Common myeloid progenitor, CD34-positive (primary cell): ENCODE results near the gene GSG1L.
"Not testable (repeated sequence)": the region's sequence is repeated elsewhere in the genome, so short reads cannot be mapped to it uniquely, and the experiment has no call there.

Experiments used
- CTCF ChIA-PET: fragments of 350-600 bp; sonication (Branson Sonifier 250); formaldehyde crosslinking; loops from one replicate; lab custom pipeline; 2021; ENCODE audit warnings: antibody characterized with exemption; lab: Charles Lee
- POLR2A ChIA-PET: fragments of 350-600 bp; sonication (Branson Sonifier 250); formaldehyde crosslinking; loops from one replicate; lab custom pipeline; 2021; ENCODE audit warnings: antibody characterized with exemption; lab: Charles Lee
- DNase-seq, 3 donors: peaks; one replicate each; pipeline versions ENCODE4 v3.0.0 to v3.0.0-alpha.2; 2013
- H3K27ac ChIP-seq, 2 experiments: 1 replicate in 1 of 2; 2 replicates in 1 of 2; pipeline ENCODE4 v1.7.0; 2013; ENCODE audit warnings: inconsistent platforms in 2 of 2, low read length in 2 of 2, mild to moderate bottlenecking in 2 of 2, low read depth in 1 of 2, moderate library complexity in 1 of 2; ENCODE audit not compliant: severe bottlenecking in 2 of 2, insufficient read depth in 1 of 2, poor library complexity in 1 of 2
- H3K27me3 ChIP-seq, 5 experiments: replicated peaks in 2 of 5; 1 replicate in 3 of 5; 2 replicates in 2 of 5; pipeline versions ENCODE4 v1.6.1 to v1.7.0; 2013; ENCODE audit warnings: low read length in 4 of 5, mild to moderate bottlenecking in 2 of 5, moderate library complexity in 2 of 5, inconsistent platforms in 1 of 5; ENCODE audit not compliant: insufficient read depth in 5 of 5, control insufficient read depth in 4 of 5
- H3K36me3 ChIP-seq, 4 experiments: 1 replicate in 2 of 4; 2 replicates in 2 of 4; pipeline versions ENCODE4 v1.6.1 to v1.7.0; 2013; ENCODE audit warnings: low read length in 3 of 4, control low read depth in 1 of 4, mild to moderate bottlenecking in 1 of 4; ENCODE audit not compliant: control insufficient read depth in 4 of 4, insufficient read depth in 4 of 4
- H3K4me1 ChIP-seq, 4 experiments: 1 replicate in 3 of 4; 2 replicates in 1 of 4; pipeline versions ENCODE4 v1.6.1 to v1.7.1; 2013; ENCODE audit warnings: low read length in 3 of 4, mild to moderate bottlenecking in 3 of 4, control low read depth in 1 of 4, inconsistent platforms in 1 of 4, moderate library complexity in 1 of 4; ENCODE audit not compliant: control insufficient read depth in 4 of 4, insufficient read depth in 4 of 4; ENCODE audit errors: control extremely low read depth in 1 of 4
- H3K4me3 ChIP-seq, 7 experiments: 1 replicate in 4 of 7; 2 replicates in 3 of 7; pipeline versions ENCODE4 v1.5.1 to v1.7.0; 2013; ENCODE audit warnings: mild to moderate bottlenecking in 7 of 7, low read length in 6 of 7, moderate library complexity in 6 of 7, inconsistent platforms in 2 of 7, low read depth in 2 of 7, control low read depth in 1 of 7; ENCODE audit not compliant: insufficient read depth in 4 of 7, control insufficient read depth in 1 of 7; ENCODE audit errors: extremely low read depth in 1 of 7
- H3K9me3 ChIP-seq, 5 experiments: 1 replicate in 4 of 5; 2 replicates in 1 of 5; pipeline versions ENCODE4 v1.6.1 to v1.7.1; 2013; ENCODE audit warnings: low read length in 4 of 5, mild to moderate bottlenecking in 2 of 5, inconsistent platforms in 1 of 5, low read depth in 1 of 5, moderate library complexity in 1 of 5; ENCODE audit not compliant: control insufficient read depth in 4 of 5, insufficient read depth in 2 of 5; ENCODE audit errors: control extremely low read depth in 1 of 5
- WGBS: methylation state at CpG from one replicate; pipeline ENCODE4 v1.1.5; 2013; ENCODE audit not compliant: insufficient coverage; 5-methylcytosine and 5-hydroxymethylcytosine counted together

Gene GSG1L

GRCh38 chr16:27984121-27984520 lies 79.4 kb downstream of the GSG1L start:
- Histone ChIP-seq H3K27me3 (peaks cover 0 to 2% (median 0%) of the 10 kb centered on the region in 5 experiments), H3K4me1 (no peaks in the 10 kb centered on the region), H3K27ac (no peak overlapping the region), H3K4me3 (no peak overlapping the region), H3K36me3 (no peaks in the 10 kb centered on the region), H3K9me3 (peaks cover 0 to 4% (median 0%) of the 10 kb centered on the region in 5 experiments)
- CTCF ChIA-PET = no interaction called here
- POLR2A ChIA-PET = no interaction called here
- WGBS = 94% methylated on average over 7 of the region's 7 CpGs
- no peak for DNase-seq

GRCh38 chr16:27983244-27983643 lies 80.3 kb downstream of the GSG1L start:
- no peak overlapping the region for H3K27ac ChIP-seq
- peaks cover 0 to 2% (median 0%) of the 10 kb centered on the region in 5 experiments for H3K27me3 ChIP-seq
- POLR2A ChIA-PET = no interaction called here
- no peaks in the 10 kb centered on the region for H3K4me1 ChIP-seq
- no peak overlapping the region for H3K4me3 ChIP-seq
- WGBS = 100% methylated on average over 1 of the region's 2 CpGs
- H3K36me3 ChIP-seq = no peaks in the 10 kb centered on the region
- H3K9me3 ChIP-seq = peaks cover 0 to 4% (median 0%) of the 10 kb centered on the region in 5 experiments
- CTCF ChIA-PET = interaction anchor here (0.9 to 1.0 kb wide), 2 partner anchors 86 to 89 kb away, joined by 4 read pairs; no protein-coding TSS in a partner anchor
- no peak for DNase-seq

- POLR2A ChIA-PET = no interaction called here
- Histone ChIP-seq H3K27me3 (peaks cover 0 to 2% (median 0%) of the 10 kb centered on the region in 5 experiments), H3K36me3 (no peaks in the 10 kb centered on the region), H3K4me3 (no peak overlapping the region), H3K9me3 (peaks cover 0 to 4% (median 0%) of the 10 kb centered on the region in 5 experiments), H3K27ac (no peak overlapping the region), H3K4me1 (no peaks in the 10 kb centered on the region)
- 84% methylated on average over 2 of the region's 5 CpGs for WGBS
- DNase-seq = no peak
- CTCF ChIA-PET = interaction anchor here (1.0 kb wide), 1 partner anchor 87 kb away, joined by 4 read pairs; no protein-coding TSS in a partner anchor
Observed at GRCh38 chr16:27982184-27982583, 81.3 kb downstream of the GSG1L start.

GRCh38 chr16:27980919-27981700 lies 82.4 kb downstream of the GSG1L start:
- WGBS = 94% methylated on average over 3 of the region's 9 CpGs
- CTCF ChIA-PET = interaction anchor here (1.1 kb wide), 1 partner anchor 13 kb away, joined by 3 read pairs; no protein-coding TSS in a partner anchor
- Histone ChIP-seq H3K27me3 (peaks cover 0 to 2% (median 0%) of the 10 kb centered on the region in 5 experiments), H3K36me3 (no peaks in the 10 kb centered on the region), H3K4me1 (no peaks in the 10 kb centered on the region), H3K9me3 (peaks cover 0 to 4% (median 0%) of the 10 kb centered on the region in 5 experiments), H3K4me3 (no peak overlapping the region), H3K27ac (no peak overlapping the region)
- POLR2A ChIA-PET = no interaction called here
- DNase-seq = no peak

GRCh38 chr16:27980076-27980775 lies 83.3 kb downstream of the GSG1L start:
- no peaks in the 10 kb centered on the region for H3K36me3 ChIP-seq
- H3K9me3 ChIP-seq = peaks cover 0 to 4% (median 0%) of the 10 kb centered on the region in 5 experiments
- 92% methylated on average over 10 of the region's 11 CpGs for WGBS
- peaks cover 0 to 5% (median 0%) of the 10 kb centered on the region in 5 experiments for H3K27me3 ChIP-seq
- H3K4me1 ChIP-seq = no peaks in the 10 kb centered on the region
- H3K4me3 ChIP-seq = no peak overlapping the region
- no peak overlapping the region for H3K27ac ChIP-seq
- ChIA-PET POLR2A (no interaction called here), CTCF (no interaction called here)
- no peak for DNase-seq

GRCh38 chr16:27979668-27980067 lies 83.8 kb downstream of the GSG1L start:
- H3K36me3 ChIP-seq, H3K4me1 ChIP-seq, H3K27me3 ChIP-seq, H3K4me3 ChIP-seq, CTCF ChIA-PET, H3K9me3 ChIP-seq, DNase-seq, POLR2A ChIA-PET, H3K27ac ChIP-seq: not testable (repeated sequence)
- WGBS = 89% methylated on average over 3 of the region's 3 CpGs

GRCh38 chr16:27978876-27979275 lies 84.6 kb downstream of the GSG1L start:
- DNase-seq = no peak
- peaks cover 0 to 5% (median 2%) of the 10 kb centered on the region in 5 experiments for H3K27me3 ChIP-seq
- 98% methylated on average over 4 of the region's 4 CpGs for WGBS
- H3K4me1 ChIP-seq = no peaks in the 10 kb centered on the region
- H3K36me3 ChIP-seq = no peaks in the 10 kb centered on the region
- POLR2A ChIA-PET = no interaction called here
- CTCF ChIA-PET = no interaction called here
- no peak overlapping the region for H3K4me3 ChIP-seq
- no peak overlapping the region for H3K27ac ChIP-seq
- H3K9me3 ChIP-seq = peaks cover 0 to 4% (median 0%) of the 10 kb centered on the region in 5 experiments
